Neural cell (in vitro differentiated cells): ENCODE measurements around the gene ST3GAL3.

Source experiments
- TAF1 ChIP-seq: IDR thresholded peaks from 2 replicates; pipeline ENCODE4 v1.6.1; 2012; ENCODE audit warnings: low read depth
- TF ChIP-seq, protein P1 (sequence below): fragments of 450-650 bp; IDR thresholded peaks from 2 replicates; pipeline ENCODE4 v1.5.1; 2014; ENCODE audit warnings: antibody characterized with exemption, mild to moderate bottlenecking, moderate library complexity; ENCODE audit not compliant: poor library complexity, severe bottlenecking

DNA sequence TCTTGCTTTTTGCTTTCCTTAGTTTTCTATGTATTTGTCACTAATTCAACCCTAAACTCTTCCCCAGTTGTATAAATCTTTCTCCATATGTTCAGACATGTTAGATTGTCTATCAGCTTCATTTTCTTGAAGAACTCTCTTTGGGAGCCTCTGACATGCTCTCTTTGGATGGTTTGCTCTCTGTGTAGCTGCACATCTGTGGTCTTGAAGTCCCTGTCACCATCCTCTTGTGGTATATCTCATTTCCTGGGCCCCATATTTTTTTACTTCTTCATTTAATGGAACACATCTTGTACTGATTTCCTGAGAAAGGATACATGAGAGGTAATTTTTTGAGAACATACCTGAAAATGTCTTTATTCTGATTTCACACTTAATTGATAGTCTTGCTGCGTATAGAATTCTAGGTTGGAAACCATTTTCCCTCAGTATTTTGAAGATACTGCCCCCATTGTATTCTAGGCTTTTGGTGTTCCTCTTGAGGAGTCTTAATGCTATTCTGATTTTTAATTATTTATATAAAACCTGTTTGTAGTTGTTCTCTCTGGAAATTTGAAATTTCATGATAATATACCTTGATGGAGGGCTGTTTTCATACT is 72.6 kb downstream of the ST3GAL3 start:
- TF ChIP-seq, protein P1, sequence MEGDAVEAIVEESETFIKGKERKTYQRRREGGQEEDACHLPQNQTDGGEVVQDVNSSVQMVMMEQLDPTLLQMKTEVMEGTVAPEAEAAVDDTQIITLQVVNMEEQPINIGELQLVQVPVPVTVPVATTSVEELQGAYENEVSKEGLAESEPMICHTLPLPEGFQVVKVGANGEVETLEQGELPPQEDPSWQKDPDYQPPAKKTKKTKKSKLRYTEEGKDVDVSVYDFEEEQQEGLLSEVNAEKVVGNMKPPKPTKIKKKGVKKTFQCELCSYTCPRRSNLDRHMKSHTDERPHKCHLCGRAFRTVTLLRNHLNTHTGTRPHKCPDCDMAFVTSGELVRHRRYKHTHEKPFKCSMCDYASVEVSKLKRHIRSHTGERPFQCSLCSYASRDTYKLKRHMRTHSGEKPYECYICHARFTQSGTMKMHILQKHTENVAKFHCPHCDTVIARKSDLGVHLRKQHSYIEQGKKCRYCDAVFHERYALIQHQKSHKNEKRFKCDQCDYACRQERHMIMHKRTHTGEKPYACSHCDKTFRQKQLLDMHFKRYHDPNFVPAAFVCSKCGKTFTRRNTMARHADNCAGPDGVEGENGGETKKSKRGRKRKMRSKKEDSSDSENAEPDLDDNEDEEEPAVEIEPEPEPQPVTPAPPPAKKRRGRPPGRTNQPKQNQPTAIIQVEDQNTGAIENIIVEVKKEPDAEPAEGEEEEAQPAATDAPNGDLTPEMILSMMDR, result no peak
- TF ChIP-seq TAF1, result no peak
